Pancreas (tissue), 10 donors: Measurements from ENCODE around the gene DCHS1. TPM values are rescaled to one million over a fixed set of nuclear protein-coding genes. Genes with fewer than 3 reads are reported as not detected.

Experiments used
- ATAC-seq, 4 donors: fragments of 200-7000 bp; cut with Tn5 transposase; one replicate each; pipeline versions ENCODE4 v1.8.0 to v1.9.1; 2020; ENCODE audit warnings: mild to moderate bottlenecking in 4 of 4, moderate library complexity in 4 of 4
- DNase-seq, 6 donors: peaks; one replicate each; pipeline ENCODE4 v3.0.0-alpha.2; 2020
- FAIRE-seq: peaks from 2 replicates; lab custom pipeline; 2012; peaks lifted over from hg19 to GRCh38; lab: Jason Lieb, UNC
- H3K27ac ChIP-seq, 4 donors: fragments of 200-600 bp; sonication (generic); 1 replicate in 3 of 4; 2 replicates in 1 of 4; pipeline versions ENCODE4 v1.5.0 to v1.8.0; 2020
- H3K27me3 ChIP-seq, 4 donors: fragments of 200-600 bp; one replicate each; pipeline ENCODE4 v1.8.0; 2021
- H3K36me3 ChIP-seq, 3 donors: fragments of 200-600 bp; sonication (generic) in 1 of 3; one replicate each; pipeline versions ENCODE4 v1.5.0 to v1.8.0; 2020 to 2021
- H3K4me1 ChIP-seq, 3 donors: fragments of 200-600 bp; one replicate each; pipeline ENCODE4 v1.8.0; 2021
- H3K4me3 ChIP-seq, 4 donors: fragments of 200-600 bp; sonication (generic) in 2 of 4; one replicate each; pipeline versions ENCODE4 v1.5.0 to v1.8.0; 2020 to 2021
- H3K9me3 ChIP-seq, 4 donors: fragments of 200-600 bp; one replicate each; pipeline ENCODE4 v1.8.0; 2021
- CTCF ChIP-seq, 4 donors: fragments of 200-600 bp; sonication (generic) in 3 of 4; IDR thresholded peaks; one replicate each; pipeline versions ENCODE4 v1.5.0 to v1.8.0; 2021; ENCODE audit warnings: antibody characterized with exemption in 4 of 4
- WGBS, 2 donors: extraction: QIAGEN DNeasy Blood & Tissue Kit; methylation state at CpG; one replicate each; pipeline ENCODE4 v1.1.7; 2013; 5-methylcytosine and 5-hydroxymethylcytosine counted together
- intact Hi-C, 3 donors: fragments of 100-400 bp; cut with DNase I; formaldehyde crosslinking; loops; one replicate each; pipeline versions ENCODE4 v1.11.1 to v1.14.2; 2022
- polyA plus RNA-seq, 2 donors: library from polyadenylated mRNA; stranded (reverse); fragments of 200-250 nt; gene quantifications; one replicate each; pipeline ENCODE4 v1.2.3, GENCODE V29; 2013
- total RNA-seq, 6 donors: library from RNA; stranded (reverse); fragmentation: NEBNext Ultra II Directional in 4 of 6; extraction: Animal tissue kit (Norgen Biotek cat#: 25700) in 4 of 6; gene quantifications; one replicate each; pipeline versions ENCODE4 v1.2.1 to v1.2.4, GENCODE V29; 2021 to 2023
- donor health status: healthy with polysubstance abuse.
- donor health status: DM: no; HTN: no; CAD: no; lungs with moderate emphysema.
- donor health status: DM: no; HTN: no; CAD: no.
- donor health status: control.
- donor health status: control.
- donor health status: Bipolar disorder and iron deficiency.
- donor health status: DM: yes; HTN: yes; CAD: no.
- donor health status: DM: no; HTN: no; CAD: no.
- donor health status: DM: no; HTN: no; CAD: no.
- donor health status: DM: yes; HTN: yes; CAD: no.

Gene DCHS1
- total and polyA plus RNA-seq, 8 donors: 2.3 to 4.8 (median 3.7) TPM

- Histone ChIP-seq H3K4me1 (peaks cover 0 to 11% (median 8%) of the 10 kb centered on the region in 3 donors), H3K27me3 (no peaks in the 10 kb centered on the region), H3K27ac (no peak overlapping the region), H3K4me3 (no peak overlapping the region), H3K36me3 (no peaks in the 10 kb centered on the region), H3K9me3 (no peaks in the 10 kb centered on the region)
- WGBS, 2 donors: 94 to 95% methylated on average over 29 of the region's 29 CpGs
- TF ChIP-seq CTCF (IDR thresholded peaks at IDR 0.05): no peak
- intact Hi-C loops: no loop called here
- ATAC-seq (no peak), FAIRE-seq (no peak), DNase-seq (peak in 1 of 6 donors; percentile 52)
These were observed 23.2 kb downstream of the DCHS1 start for GRCh38 chr11:6632116-6633073.

GRCh38 chr11:6631361-6631890, 24.2 kb downstream of the DCHS1 start:
- H3K4me3 ChIP-seq: no peak overlapping the region
- no peaks in the 10 kb centered on the region for H3K27me3 ChIP-seq
- ATAC-seq: no peak
- no peak for DNase-seq
- no peak overlapping the region for H3K27ac ChIP-seq
- intact Hi-C loops: no loop called here
- H3K4me1 ChIP-seq: peaks cover 0 to 11% (median 8%) of the 10 kb centered on the region in 3 donors
- no peaks in the 10 kb centered on the region for H3K9me3 ChIP-seq
- no peaks in the 10 kb centered on the region for H3K36me3 ChIP-seq
- 92 to 98% methylated on average over 11 of the region's 11 CpGs for WGBS, 2 donors
- TF ChIP-seq CTCF (IDR thresholded peaks at IDR 0.05): no peak
- FAIRE-seq: no peak

GRCh38 chr11:6630632-6631291, 24.8 kb downstream of the DCHS1 start:
- peak overlapping the region; percentile 9 to 52 (median 22) for H3K4me3 ChIP-seq
- 31 to 48% methylated on average over 28 of the region's 28 CpGs for WGBS, 2 donors
- TF ChIP-seq CTCF (IDR thresholded peaks at IDR 0.05): no peak
- intact Hi-C loops: no loop called here
- FAIRE-seq: no peak
- no peaks in the 10 kb centered on the region for H3K9me3 ChIP-seq
- ATAC-seq: peak; percentile 3 to 36 (median 14)
- H3K27me3 ChIP-seq: no peaks in the 10 kb centered on the region
- peaks cover 0 to 7% (median 5%) of the 10 kb centered on the region in 3 donors for H3K4me1 ChIP-seq
- H3K36me3 ChIP-seq: no peaks in the 10 kb centered on the region
- peak in 3 of 6 donors; percentile 11 to 64 (median 40) for DNase-seq
- no peak overlapping the region for H3K27ac ChIP-seq

- ATAC-seq (peak; percentile 39 to 86 (median 70)), FAIRE-seq (no peak), DNase-seq (peak in 3 of 6 donors; percentile 60 to 82 (median 74))
- TF ChIP-seq CTCF (IDR thresholded peaks at IDR 0.05): no peak
- intact Hi-C loops: no loop called here
- WGBS, 2 donors: 35 to 54% methylated on average over 76 to 102 of the region's 102 CpGs
- Histone ChIP-seq H3K27ac (no peak overlapping the region), H3K4me1 (peaks cover 0 to 4% (median 2%) of the 10 kb centered on the region in 3 donors), H3K27me3 (no peaks in the 10 kb centered on the region), H3K36me3 (no peaks in the 10 kb centered on the region), H3K4me3 (peak overlapping the region; percentile 9 to 52 (median 22)), H3K9me3 (no peaks in the 10 kb centered on the region)
These were observed 25.5 kb downstream of the DCHS1 start for GRCh38 chr11:6629892-6630631.
